Lower leg skin (tissue), 3 donors: Measurements from ENCODE around the gene CFAP65.

Source experiments
- POLR2A ChIP-seq, 2 donors: fragments of 450-650 bp; IDR thresholded peaks; one replicate each; pipeline ENCODE4 v1.6.1; 2016 to 2017; ENCODE audit warnings: antibody characterized with exemption in 2 of 2, mild to moderate bottlenecking in 1 of 2, moderate library complexity in 1 of 2
- TF ChIP-seq, protein P1 (sequence below), 3 donors: fragments of 450-650 bp; IDR thresholded peaks; one replicate each; pipeline ENCODE4 v1.5.1; 2016; ENCODE audit warnings: antibody characterized with exemption in 3 of 3, mild to moderate bottlenecking in 3 of 3, moderate library complexity in 2 of 3

DNA sequence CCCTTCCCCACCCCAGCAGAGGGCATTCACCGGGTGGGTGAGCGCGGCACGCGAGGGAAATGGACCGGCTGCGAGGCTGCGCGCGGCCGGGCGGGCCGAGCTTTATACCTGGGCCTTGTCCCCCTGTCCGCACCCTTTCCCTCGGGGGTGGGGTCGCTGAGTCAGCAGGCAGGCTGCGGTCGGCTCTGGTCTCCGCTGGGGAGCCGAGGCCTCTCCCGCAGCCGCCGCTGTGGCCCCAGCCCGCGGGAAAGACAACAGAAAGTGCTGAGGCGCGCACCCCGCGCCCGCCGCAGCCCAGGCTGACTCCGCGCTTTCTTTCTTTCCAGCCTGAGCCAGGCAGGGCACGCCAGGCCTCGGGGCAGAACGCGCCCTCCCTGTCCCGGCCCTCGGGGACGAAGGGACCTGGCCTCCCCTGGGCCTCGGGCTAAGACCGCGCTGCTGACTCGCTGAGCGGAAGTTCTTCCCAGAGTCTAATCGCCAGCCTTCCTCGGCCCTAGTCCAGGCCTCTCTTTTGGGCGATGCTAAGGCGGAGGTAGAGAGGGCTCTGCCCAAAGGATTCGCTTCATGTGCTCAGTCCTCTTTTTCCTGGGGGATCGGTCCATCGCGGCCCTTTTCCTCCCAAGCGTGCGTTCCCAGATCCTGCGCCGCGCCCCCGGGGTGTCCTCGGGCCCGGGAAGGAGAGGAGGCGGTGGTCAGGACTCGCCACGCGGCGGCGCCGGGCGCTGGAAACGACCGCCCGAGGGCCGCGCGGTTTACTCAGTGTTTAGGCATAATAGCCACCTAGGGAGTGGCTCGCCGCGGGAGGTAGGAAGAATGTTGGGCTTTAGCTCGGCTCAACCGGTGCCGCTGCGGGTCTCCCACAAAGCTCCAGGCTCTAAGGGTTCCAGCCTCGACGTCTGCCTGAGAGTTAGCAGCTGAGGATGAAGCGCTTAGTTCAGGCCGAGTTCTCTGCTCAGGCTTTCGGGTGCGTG lies 47.7 kb downstream of the CFAP65 start, which contains the start of gene CRYBA2:
- TF ChIP-seq, protein P1, sequence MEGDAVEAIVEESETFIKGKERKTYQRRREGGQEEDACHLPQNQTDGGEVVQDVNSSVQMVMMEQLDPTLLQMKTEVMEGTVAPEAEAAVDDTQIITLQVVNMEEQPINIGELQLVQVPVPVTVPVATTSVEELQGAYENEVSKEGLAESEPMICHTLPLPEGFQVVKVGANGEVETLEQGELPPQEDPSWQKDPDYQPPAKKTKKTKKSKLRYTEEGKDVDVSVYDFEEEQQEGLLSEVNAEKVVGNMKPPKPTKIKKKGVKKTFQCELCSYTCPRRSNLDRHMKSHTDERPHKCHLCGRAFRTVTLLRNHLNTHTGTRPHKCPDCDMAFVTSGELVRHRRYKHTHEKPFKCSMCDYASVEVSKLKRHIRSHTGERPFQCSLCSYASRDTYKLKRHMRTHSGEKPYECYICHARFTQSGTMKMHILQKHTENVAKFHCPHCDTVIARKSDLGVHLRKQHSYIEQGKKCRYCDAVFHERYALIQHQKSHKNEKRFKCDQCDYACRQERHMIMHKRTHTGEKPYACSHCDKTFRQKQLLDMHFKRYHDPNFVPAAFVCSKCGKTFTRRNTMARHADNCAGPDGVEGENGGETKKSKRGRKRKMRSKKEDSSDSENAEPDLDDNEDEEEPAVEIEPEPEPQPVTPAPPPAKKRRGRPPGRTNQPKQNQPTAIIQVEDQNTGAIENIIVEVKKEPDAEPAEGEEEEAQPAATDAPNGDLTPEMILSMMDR (IDR thresholded peaks at IDR 0.05), result no peak
- TF ChIP-seq POLR2A (IDR thresholded peaks at IDR 0.05), result no peak
